ENCODE data around the gene KRTAP17-1.

The KRTAP17-1 gene

DNA sequence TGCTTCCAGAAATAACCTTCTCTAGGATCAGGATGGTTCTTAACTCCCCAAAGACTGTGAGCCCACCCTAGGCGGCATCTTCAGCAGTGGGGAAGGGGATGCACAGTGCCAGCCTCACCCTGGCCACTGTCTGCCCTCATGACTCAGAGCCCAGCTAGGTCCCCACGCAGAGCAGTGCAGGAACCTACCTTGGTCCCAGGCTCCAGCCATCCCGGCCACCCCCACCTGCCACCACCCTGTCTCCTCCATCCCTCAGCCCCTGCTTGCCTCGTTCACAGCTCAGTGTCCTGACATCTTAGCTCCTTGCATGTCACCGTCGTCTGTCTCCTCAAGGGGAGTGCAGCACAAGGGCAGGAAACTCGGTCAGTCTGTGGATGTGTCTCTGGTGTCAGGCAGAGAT, 16.1 kb upstream of the KRTAP17-1 start:
- DNase-seq = no peak

DNA sequence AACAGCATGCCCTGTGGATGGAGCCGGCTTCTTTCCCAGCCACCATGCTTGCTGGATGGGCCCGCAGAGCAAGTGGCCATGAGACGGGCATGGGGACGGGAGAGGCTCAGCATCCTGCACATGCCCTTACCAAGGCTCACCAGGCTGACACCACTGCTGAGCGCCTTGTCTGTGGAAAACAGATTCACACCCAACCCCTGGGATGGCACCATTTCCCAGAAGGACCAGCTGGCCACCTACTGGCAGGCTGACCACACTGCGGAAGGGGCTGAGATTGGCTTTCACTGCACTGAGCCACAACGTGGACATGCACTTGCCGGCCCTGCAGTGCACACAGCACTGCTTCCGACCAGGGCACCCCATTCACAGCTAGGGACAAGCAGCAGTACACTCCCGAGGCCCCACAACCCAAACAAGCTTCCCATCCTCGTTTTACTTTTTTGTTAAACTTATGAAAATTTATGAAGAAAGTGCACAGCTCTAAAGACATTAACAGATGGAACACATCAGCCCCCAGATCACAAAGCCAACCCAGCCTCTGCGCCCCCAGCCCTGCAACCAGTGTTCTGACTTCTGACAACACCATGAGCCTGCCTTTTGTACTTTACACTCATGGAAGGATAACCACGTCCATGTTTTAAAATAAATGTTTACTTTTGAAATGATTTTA, 13.9 kb upstream of the KRTAP17-1 start:
- DNase-seq = peak; percentile 31 to 45

- DNase-seq = no peak
These were observed 12.7 kb upstream of the KRTAP17-1 start for GRCh38 chr17:41328207-41328606.

DNA sequence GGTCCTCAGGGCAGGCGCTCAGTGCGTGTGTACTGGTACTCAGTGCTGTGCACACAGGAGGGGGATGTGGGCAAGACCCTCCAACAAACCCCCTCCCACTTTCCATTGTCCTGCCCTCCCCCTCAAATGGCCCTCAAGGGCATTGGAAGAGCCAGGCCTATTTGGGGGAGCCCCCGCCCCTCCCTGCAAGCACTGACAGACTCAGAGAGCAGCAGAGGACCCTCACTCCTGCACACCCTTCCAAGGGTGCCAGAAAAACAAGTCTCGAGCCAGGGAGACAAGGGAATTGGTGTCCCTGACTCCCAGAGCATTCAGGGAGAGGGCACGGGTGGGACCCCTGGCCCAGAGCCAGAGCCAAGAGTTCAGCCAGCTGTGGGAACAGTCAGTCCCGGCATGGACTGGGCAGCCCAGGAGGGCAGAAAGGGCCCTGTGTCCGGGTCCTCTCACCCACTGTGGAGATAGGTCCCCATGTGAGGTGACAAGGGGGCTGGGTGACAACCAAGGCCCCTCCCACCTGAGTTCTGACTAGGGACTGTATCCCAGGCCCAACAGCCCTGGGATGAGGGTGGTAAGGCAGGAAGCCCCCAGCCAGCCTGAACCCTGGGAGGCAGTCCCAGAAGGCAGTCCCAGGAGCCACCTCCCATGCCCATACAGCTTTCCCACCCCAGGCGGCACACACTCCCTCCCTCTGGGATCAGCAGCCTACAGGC, 12.1 kb upstream of the KRTAP17-1 start:
- DNase-seq = no peak

GRCh38 chr17:41326173-41327145, 10.9 kb upstream of the KRTAP17-1 start:
- DNase-seq = no peak

GRCh38 chr17:41325611-41326010, 10.1 kb upstream of the KRTAP17-1 start:
- no peak for DNase-seq

GRCh38 chr17:41325126-41325525, 9.6 kb upstream of the KRTAP17-1 start:
- DNase-seq = no peak

GRCh38 chr17:41324180-41325075, 8.9 kb upstream of the KRTAP17-1 start:
- no peak for DNase-seq

GRCh38 chr17:41322903-41323895, 7.7 kb upstream of the KRTAP17-1 start:
- no peak for DNase-seq

- peak in 1 of 2 experiments; percentile 5 for DNase-seq
These were observed 6.8 kb upstream of the KRTAP17-1 start for GRCh38 chr17:41322094-41322902.

DNA sequence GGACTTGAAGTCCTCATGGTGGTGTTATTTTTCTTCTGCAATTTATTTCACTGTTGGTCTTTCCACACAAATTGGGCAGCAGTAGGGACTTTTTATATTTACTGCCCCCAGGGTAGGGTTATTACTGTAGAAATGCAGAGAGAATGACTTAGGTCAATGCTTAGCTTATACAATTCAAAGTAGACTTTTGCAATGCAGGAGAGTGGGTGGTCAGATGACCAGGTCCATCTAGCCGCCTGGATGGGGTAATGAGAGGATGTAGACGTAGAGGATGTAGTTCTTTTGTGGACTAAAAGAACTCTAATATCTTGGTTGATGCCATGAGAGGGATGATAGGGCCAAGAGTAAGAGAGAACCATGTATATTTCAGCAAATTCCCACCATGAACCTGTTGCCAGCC, 2.7 kb upstream of the KRTAP17-1 start:
- no peak for DNase-seq

DNA sequence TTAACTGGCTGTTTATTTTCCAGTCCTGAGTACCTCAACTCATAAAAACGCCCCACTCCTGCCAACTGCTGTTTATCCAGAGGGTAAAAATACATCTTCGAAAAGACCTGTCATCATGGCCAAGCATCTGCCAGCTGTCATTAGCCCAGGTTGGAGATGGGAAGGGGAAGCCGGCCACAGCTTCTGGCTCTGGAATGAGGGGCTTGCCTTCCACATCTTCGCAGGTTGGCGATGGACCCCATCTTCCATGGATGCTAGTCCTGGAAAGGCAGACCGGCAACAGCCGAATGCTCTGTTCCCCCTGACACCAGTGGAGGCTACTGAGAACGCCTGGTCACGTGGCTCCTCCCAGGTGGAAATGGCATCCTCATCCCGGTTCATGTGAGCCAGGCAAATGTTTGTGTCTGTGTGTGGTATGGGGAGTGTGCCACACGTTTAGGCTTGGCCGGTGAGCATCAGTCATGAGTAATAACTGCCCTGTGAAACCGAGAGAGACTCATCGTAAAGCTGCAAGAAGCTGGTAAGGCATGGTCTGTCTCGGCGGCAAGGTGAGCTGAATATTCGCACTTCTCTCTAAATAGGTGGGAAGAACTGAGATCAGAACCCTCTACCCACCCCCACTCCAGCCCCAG, 420 bp upstream of the KRTAP17-1 start:
- DNase-seq = no peak

GRCh38 chr17:41311111-41311510, 4.4 kb downstream of the KRTAP17-1 start:
- no peak for DNase-seq

DNA sequence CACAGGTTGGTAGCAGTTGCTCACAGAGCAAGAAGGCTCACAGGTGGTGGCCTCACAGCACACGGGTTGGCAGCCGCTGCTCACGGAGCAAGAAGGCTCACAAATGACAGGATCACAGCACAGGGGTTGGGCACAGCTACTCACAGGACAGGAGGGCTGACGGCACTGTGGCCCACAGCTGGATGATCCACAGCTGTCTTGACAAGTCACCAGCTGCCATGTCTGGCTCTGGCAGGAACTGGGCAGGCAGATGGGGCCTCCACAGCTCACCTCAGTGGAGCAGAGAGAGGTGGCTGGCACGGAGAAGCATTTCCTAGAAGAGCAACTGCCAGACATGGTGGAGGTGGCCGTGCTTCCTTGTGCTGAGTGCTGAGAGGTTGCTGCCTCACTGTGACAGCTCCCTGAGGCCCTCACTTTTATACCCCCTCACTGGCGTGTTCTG, 6.6 kb downstream of the KRTAP17-1 start, which contains the start of gene KRTAP16-1:
TSS of gene KRTAP16-1 (minus strand) at position 392 of the 442 bp plus-strand sequence. CDS start at position 336, 56 bp downstream.
- DNase-seq = peak in 1 of 2 experiments; percentile 32

DNA sequence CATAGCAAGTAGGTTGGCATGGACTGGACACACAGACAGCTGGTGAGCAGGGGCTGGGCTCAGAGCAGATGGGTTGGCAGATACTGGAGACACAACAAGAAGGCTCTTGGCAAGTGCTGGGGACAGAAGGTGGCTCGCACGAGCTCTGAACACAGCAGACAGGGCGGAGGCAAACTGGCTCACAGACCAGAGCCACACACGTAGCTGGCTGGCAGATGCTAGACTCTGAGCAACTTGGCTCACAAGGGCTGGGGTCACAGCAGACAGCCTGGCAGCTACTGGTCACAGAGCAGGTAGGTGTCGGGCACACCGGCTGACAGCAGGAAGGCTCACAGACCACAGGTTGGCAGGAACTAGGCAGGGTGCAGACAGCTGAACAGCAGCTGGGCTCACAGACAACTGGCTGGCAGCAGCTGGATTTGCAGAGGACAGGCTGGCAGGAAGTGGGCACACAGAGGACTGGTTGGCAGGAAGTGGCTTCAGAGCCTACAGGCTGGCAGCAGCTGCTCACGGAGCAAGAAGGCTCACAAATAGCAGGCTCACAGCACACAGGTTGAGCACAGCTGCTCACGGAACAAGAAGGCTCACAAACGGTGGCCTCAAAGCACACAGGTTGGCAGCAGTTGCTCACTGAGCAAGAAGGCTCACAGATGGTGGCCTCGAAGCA, 7.1 kb downstream of the KRTAP17-1 start:
- DNase-seq = peak; percentile 2 to 40

- DNase-seq = no peak
These were observed 7.9 kb downstream of the KRTAP17-1 start for GRCh38 chr17:41307647-41308046.

DNA sequence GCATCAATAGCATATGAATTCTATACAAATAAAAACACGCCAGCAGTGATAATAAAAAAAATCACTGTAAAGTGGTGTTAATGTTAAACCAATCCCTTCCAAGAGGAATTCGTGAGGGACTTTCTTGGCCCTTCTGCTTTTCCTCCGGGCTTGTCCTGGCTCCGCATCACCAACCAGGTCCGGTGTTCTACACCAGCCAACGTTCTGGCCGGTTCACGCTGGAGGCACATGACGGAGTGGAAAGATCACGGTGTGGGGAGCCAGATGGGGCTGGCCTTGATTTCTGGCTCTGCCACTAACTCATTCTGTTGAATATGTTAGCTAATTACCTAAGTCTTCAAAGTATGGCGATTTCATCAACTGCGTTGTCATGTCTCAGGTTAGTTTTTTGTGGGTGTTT, 11.4 kb downstream of the KRTAP17-1 start:
- DNase-seq = no peak

DNA sequence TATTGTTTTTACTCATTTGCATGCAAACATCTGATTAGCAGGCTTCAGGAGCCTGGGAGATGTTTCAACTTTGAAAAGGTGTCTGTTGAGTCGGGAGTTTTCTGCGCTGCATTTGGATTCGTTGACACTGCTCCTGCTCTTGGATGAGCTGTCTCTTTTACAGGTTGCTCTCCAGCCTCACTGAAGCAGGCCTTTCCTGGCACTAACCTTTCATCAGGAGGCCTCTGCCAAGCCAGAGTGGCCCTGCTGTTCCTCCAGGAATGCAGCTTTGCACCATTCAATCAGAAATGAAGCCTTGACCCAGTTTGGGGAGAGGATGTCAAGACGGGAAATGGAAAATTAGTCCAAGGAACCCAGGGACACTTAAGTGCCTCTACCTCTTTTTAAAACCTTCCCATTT, 12.5 kb downstream of the KRTAP17-1 start:
- no peak for DNase-seq
